ENCODE measurements around the gene CAMK1D.
"Not testable (repeated sequence)": the region's sequence is repeated elsewhere in the genome, so short reads cannot be mapped to it uniquely, and the experiment has no call there.

The CAMK1D gene

DNA sequence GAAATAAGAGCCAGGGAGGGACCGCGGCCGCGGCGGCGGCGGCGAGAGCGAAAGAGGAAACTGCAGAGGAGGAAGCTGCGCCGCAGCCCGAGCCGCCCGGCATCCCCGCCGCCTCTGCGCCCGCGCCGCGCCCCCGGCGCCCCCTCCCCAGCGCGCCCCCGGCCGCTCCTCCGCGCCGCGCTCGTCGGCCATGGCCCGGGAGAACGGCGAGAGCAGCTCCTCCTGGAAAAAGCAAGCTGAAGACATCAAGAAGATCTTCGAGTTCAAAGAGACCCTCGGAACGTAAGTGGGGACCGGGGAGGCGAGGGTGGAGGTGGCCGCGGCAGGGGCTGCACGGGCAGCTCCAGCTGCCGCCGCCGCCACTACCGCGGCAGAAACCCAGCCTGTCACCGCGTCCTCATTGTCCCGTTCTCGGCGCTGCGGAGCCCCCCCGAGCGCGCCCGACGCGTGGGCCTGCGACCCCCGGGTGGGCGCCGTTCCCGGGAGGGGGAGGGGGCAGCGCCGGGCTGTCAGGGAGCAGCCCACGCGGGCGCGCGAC lies 351 bp downstream of the CAMK1D start:
- Mint-ChIP-seq H3K36me3 (ENCODE audit: low read depth) (peaks cover 32% of the 10 kb centered on the region), H3K9me3 (no peaks in the 10 kb centered on the region)

DNA sequence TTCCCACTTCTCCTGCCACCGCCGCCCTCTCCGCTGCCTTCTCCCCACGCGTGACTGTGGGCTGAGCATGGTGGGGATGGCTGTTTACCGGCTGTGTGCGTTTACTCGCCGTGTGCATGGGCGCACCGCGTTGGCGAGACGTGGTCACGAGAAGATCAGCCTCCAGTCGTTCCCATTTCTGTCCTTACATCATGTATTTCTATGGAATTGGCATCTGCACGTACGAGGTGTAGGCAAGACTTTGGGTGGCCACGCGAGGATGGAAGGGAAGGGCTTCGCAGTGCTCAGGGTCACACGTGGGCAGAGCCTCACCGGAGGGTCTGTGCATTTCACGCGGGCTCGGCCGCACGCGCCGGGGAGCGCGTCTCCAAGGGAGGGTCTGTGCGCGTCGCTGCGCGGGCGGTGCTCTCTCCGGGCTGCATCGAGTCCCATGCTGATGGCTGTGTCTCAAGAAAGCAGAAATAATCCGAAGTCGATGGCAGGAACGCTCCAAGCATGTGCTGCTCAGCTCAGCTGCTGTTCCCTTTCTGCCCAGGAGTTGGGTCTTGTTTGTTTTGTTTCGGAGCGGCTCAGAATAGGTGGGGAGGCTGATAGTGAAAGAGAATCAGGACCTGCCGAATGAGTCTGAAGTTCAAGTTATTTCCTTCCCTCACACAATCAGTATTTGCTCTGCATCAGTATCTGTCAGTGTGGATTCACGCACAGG lies 973 bp downstream of the CAMK1D start:
- H3K27ac Mint-ChIP-seq = peak overlapping the region; percentile 97
- H3K4me1 Mint-ChIP-seq (ENCODE audit: low read depth) = peaks cover 61% of the 10 kb centered on the region
- peak overlapping the region; percentile 98 for H3K4me3 Mint-ChIP-seq
- H3K36me3 Mint-ChIP-seq (ENCODE audit: low read depth) = peaks cover 38% of the 10 kb centered on the region
- intact Hi-C loops (cut with micrococcal nuclease) = loop anchor here (2.0 to 10.0 kb wide), 2 partner anchors 86 to 304 kb away; no protein-coding TSS in a partner anchor
- no peaks in the 10 kb centered on the region for H3K9me3 Mint-ChIP-seq
- peaks cover 26% of the 10 kb centered on the region for H3K27me3 Mint-ChIP-seq

More for the DNA sequence above, 351 bp downstream of the CAMK1D start:
- intact Hi-C loops (cut with micrococcal nuclease) = loop anchor here (2.0 to 10.0 kb wide), 2 partner anchors 85 to 305 kb away; no protein-coding TSS in a partner anchor
- peaks cover 25% of the 10 kb centered on the region for H3K27me3 Mint-ChIP-seq
- peak overlapping the region; percentile 97 for H3K27ac Mint-ChIP-seq
- peaks cover 57% of the 10 kb centered on the region for H3K4me1 Mint-ChIP-seq (ENCODE audit: low read depth)
- peak overlapping the region; percentile 98 for H3K4me3 Mint-ChIP-seq

DNA sequence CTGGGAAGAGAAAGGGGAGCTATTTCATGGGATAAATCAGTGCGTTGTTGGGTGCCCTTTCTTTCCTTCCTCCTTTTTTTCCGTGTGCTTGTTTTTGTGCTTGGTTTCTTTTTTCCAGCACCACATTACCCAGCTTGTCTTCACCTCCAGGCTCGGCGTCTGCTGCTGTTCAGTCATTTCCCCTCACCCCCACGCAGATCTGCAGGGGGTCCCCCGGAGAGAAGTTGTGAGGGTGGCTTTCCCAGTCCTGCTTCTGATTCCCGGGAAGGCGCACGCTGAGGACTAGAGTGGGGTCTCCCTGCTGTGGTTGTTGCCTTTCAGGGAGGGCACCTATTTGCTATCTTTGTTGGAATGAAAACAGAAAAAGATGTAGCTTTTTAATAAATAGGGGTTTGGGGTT lies 1.6 kb downstream of the CAMK1D start:
- H3K36me3 Mint-ChIP-seq (ENCODE audit: low read depth) = peaks cover 44% of the 10 kb centered on the region
- peaks cover 65% of the 10 kb centered on the region for H3K4me1 Mint-ChIP-seq (ENCODE audit: low read depth)
- H3K27me3 Mint-ChIP-seq = peaks cover 26% of the 10 kb centered on the region
- intact Hi-C loops (cut with micrococcal nuclease) = loop anchor here (2.0 to 10.0 kb wide), 2 partner anchors 86 to 304 kb away; no protein-coding TSS in a partner anchor
- H3K4me3 Mint-ChIP-seq = peak overlapping the region; percentile 98
- peak overlapping the region; percentile 97 for H3K27ac Mint-ChIP-seq
- H3K9me3 Mint-ChIP-seq = no peaks in the 10 kb centered on the region

DNA sequence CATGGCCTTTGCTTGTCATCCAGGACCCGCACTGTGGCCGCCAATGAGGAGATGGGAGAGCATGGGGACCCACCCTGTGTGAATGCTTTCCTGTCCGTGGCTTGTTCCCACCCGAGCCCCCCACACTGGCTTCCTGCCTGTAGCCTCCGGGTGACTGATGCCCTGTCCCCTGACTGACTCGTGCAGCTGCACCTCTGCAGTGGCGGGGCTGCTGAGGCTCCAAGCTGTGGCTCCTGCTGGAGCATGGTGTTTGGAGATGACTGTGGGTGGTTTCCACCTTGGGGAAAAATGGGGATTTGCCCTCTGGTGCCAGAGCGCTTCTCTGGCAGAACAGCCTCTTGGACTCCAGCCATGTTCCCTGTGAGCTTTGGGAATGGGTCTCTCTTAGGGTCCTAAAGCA lies 2.1 kb downstream of the CAMK1D start:
- Mint-ChIP-seq H3K9me3 (no peaks in the 10 kb centered on the region), H3K4me1 (ENCODE audit: low read depth) (peaks cover 65% of the 10 kb centered on the region), H3K4me3 (peak overlapping the region; percentile 98), H3K27me3 (peaks cover 24% of the 10 kb centered on the region), H3K27ac (peak overlapping the region; percentile 21), H3K36me3 (ENCODE audit: low read depth) (peaks cover 49% of the 10 kb centered on the region)
- intact Hi-C loops (cut with micrococcal nuclease) = loop anchor here (2.0 to 10.0 kb wide), 2 partner anchors 87 to 303 kb away; no protein-coding TSS in a partner anchor

DNA sequence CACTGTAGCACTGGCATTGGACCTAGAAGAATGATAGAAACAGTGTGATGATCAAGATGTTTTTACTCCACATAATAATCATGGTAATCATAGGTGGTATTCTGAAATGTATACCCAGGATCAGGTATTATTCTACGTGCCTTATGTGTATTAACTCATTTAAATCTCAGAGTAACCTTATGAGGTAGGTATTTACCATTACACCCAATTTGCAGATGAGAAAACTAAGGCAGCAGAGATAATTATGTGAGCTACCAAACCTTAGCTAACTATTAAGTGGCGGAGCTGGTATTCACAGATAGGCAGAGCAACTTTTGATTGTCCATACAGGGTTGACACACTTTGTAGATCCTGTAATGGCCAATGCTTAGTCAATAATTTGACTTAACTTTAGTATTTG lies 2.5 kb downstream of the CAMK1D start:
- peaks cover 22% of the 10 kb centered on the region for H3K27me3 Mint-ChIP-seq
- H3K36me3 Mint-ChIP-seq (ENCODE audit: low read depth) = peaks cover 49% of the 10 kb centered on the region
- peak overlapping the region; percentile 21 for H3K27ac Mint-ChIP-seq
- H3K4me3 Mint-ChIP-seq = no peak overlapping the region
- peaks cover 62% of the 10 kb centered on the region for H3K4me1 Mint-ChIP-seq (ENCODE audit: low read depth)
- no peaks in the 10 kb centered on the region for H3K9me3 Mint-ChIP-seq
- intact Hi-C loops (cut with micrococcal nuclease) = loop anchor here (2.0 to 10.0 kb wide), 2 partner anchors 87 to 303 kb away; no protein-coding TSS in a partner anchor

DNA sequence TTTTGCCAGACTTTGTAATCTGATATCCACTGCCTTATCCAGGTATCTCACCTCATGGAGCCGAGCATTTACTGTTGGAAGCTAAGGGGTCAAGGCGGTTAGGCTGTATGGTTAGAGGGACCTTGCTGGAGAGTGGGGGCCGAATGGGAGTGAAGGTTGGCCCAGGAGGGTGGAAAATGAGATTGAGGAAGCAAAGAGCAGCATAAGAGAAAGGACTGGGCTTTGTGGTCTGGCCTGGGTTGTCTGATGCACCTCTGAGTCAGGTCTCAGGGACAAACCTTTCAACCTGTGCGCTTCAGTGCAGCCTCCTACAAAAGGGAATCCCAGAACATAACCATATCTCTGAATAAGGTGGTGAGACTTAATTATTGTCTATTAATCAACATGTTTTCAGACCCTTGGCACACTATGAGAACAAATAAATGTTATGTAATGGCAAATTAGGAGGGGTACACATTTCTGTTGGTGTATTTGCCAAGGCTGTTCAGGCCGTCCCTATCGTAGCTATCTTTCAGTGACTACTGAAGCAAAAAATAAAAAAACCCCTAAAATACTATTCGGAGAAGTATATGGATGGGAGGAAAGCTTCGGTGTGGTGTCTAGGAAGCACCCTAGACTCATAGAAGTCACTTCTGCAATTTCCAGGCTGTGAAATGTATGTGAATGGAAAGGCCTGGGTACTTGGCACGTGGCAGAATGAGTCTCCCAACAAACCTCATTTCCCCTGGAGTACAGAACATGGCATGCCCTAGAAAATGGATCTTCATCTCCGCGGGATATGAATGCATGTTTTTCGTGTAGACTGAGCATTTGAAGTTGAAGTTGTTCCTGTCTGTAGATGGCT lies 4.3 kb downstream of the CAMK1D start:
- no peak overlapping the region for H3K4me3 Mint-ChIP-seq
- H3K36me3 Mint-ChIP-seq (ENCODE audit: low read depth) = peaks cover 57% of the 10 kb centered on the region
- peaks cover 57% of the 10 kb centered on the region for H3K4me1 Mint-ChIP-seq (ENCODE audit: low read depth)
- peaks cover 15% of the 10 kb centered on the region for H3K27me3 Mint-ChIP-seq
- peak overlapping the region; percentile 56 for H3K27ac Mint-ChIP-seq
- no peaks in the 10 kb centered on the region for H3K9me3 Mint-ChIP-seq
- intact Hi-C loops (cut with micrococcal nuclease) = loop anchor here (10.0 kb wide), 1 partner anchor 301 kb away; no protein-coding TSS in a partner anchor

DNA sequence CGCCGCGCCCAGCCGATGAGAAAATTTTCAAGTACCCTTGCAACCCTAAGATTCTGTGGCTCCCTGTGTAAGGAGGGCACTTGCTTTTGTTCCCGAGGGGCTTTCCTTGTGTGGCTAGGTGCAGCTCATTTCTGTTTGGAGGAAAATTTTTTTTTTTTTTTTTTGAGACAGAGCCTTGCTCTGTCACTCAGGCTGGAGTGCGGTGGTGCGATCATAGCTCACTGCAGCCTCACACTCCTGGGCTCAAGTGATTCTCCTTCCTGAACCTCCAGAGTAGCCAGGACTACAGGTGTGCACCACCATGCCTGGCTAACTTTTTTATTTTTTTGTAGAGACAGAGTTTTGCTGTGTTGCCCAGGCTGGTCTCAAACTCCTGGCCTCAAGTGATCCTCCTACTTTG lies 5.3 kb downstream of the CAMK1D start:
- H3K27me3 Mint-ChIP-seq = peaks cover 15% of the 10 kb centered on the region
- peaks cover 65% of the 10 kb centered on the region for H3K4me1 Mint-ChIP-seq (ENCODE audit: low read depth)
- H3K9me3 Mint-ChIP-seq, H3K4me3 Mint-ChIP-seq, H3K27ac Mint-ChIP-seq: not testable (repeated sequence)
- intact Hi-C loops (cut with micrococcal nuclease) = loop anchor here (10.0 kb wide), 1 partner anchor 300 kb away; no protein-coding TSS in a partner anchor
- H3K36me3 Mint-ChIP-seq (ENCODE audit: low read depth) = peaks cover 57% of the 10 kb centered on the region

DNA sequence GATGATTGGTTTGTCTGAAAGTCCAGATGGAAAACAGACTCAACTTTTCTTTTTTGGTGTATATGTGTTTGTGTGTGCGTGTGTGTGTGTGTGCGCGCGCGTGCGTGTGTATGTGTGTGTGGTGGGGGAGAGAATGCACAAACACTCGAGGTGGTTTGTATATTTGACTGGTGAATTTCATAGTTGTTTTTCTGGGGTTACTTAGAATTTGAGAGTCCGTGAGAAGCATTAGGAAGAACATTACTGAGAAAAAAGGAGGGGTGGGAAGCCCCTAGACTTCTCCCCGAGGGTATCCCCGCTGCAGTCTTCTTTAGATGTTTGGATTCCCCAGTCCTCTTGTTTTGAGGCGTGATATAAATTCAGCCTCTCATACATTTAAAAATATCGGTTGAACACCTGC lies 6.0 kb downstream of the CAMK1D start:
- intact Hi-C loops (cut with micrococcal nuclease) = loop anchor here (10.0 kb wide), 1 partner anchor 299 kb away; no protein-coding TSS in a partner anchor
- Mint-ChIP-seq H3K27ac (no peak overlapping the region), H3K4me3 (no peak overlapping the region), H3K4me1 (ENCODE audit: low read depth) (peaks cover 65% of the 10 kb centered on the region), H3K27me3 (peaks cover 15% of the 10 kb centered on the region), H3K36me3 (ENCODE audit: low read depth) (peaks cover 51% of the 10 kb centered on the region), H3K9me3 (no peaks in the 10 kb centered on the region)

DNA sequence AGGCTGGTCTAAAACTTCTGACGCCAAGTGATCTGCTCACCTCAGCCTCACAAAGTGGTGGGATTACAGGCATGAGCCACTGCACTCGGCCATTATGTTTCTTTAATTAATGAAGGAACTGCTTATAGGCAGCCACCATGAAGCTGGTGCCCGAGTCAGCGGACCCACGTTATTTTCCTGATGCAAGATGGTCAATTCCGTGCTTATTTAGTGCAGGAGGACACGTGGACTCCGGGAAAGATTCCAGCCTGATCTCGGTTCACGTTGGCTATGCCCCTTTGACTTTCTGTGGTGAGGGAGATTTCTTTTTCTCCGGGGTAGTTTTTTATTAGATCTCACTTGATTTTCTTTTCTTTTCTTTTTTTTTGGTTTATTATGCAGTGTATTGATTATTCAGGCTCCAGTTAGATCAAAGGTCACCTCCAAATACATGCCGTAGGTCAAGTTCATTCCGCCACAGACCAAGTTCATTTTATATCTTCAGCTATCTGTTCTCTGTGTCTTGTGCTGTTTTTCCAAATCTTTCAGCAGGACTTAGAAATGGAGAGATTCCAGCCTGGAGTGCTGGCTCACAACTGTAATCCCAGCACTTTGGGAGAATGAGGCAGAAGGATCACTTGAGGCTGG lies 8.3 kb downstream of the CAMK1D start:
- peaks cover 68% of the 10 kb centered on the region for H3K4me1 Mint-ChIP-seq (ENCODE audit: low read depth)
- peaks cover 9% of the 10 kb centered on the region for H3K27me3 Mint-ChIP-seq
- intact Hi-C loops (cut with micrococcal nuclease) = loop anchor here (10.0 kb wide), 1 partner anchor 297 kb away; no protein-coding TSS in a partner anchor
- no peak overlapping the region for H3K4me3 Mint-ChIP-seq
- no peak overlapping the region for H3K27ac Mint-ChIP-seq
- H3K9me3 Mint-ChIP-seq = no peaks in the 10 kb centered on the region
- H3K36me3 Mint-ChIP-seq (ENCODE audit: low read depth) = peaks cover 44% of the 10 kb centered on the region

DNA sequence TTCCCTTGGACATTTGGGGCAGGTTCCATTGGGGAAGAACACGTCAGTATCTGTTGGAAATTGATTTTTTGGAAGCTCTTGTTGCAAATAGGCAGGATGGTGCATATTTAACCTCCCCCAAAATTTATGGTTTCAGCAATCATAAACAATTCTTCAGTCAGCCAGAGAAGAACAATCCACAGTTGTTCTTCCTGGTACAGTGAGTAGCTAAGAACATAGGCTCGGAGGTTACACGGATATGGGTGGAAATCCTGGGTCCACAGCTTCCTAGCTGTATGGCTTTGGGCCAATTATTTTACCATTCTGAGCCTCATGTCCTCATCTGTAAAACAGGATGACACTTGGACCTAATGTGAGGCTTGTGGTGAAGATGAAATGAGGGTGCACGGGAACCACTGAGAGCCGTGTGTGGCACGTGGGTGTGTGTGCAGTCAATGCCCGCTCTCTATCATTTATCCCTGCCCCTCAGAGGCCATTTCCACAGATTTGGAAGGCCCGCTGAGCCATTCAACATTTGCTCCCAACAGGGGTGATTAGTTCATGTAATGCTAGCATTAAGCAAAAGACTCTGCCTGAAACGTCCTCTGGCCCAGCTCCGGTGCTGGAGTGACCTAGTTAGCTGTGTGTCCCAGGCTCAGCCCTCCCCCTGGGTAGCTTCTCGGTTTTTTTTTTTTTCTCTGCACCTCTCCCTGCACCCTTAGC lies 9.7 kb downstream of the CAMK1D start:
- no peaks in the 10 kb centered on the region for H3K9me3 Mint-ChIP-seq
- H3K27me3 Mint-ChIP-seq = peaks cover 9% of the 10 kb centered on the region
- H3K4me1 Mint-ChIP-seq (ENCODE audit: low read depth) = peaks cover 54% of the 10 kb centered on the region
- peaks cover 41% of the 10 kb centered on the region for H3K36me3 Mint-ChIP-seq (ENCODE audit: low read depth)
- no peak overlapping the region for H3K4me3 Mint-ChIP-seq
- H3K27ac Mint-ChIP-seq = no peak overlapping the region
- intact Hi-C loops (cut with micrococcal nuclease) = loop anchor here (10.0 kb wide), 1 partner anchor 296 kb away; no protein-coding TSS in a partner anchor

DNA sequence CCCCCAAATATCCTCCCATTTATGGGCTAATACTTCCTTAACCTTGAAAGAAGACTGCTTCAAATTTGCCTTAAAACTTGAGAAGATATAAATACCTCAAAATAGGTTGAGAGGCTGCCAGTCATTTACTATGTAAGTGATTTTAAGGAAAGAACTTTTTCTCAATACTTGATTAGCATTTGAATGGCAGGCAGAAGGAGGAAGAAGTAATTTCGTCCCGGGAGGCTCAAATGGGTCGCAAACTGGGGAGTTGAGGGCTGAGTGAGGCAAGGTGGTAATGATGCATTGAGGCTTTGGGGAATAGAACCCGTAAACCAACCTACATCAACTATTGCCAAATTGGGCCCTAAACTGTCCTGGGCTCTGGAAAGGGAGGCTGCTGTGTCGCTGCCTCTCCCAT lies 11.1 kb downstream of the CAMK1D start:
- Mint-ChIP-seq H3K4me3 (no peak overlapping the region), H3K4me1 (ENCODE audit: low read depth) (peaks cover 43% of the 10 kb centered on the region), H3K27me3 (peaks cover 7% of the 10 kb centered on the region), H3K27ac (no peak overlapping the region), H3K9me3 (no peaks in the 10 kb centered on the region), H3K36me3 (ENCODE audit: low read depth) (peaks cover 36% of the 10 kb centered on the region)
- intact Hi-C loops (cut with micrococcal nuclease) = no loop called here

DNA sequence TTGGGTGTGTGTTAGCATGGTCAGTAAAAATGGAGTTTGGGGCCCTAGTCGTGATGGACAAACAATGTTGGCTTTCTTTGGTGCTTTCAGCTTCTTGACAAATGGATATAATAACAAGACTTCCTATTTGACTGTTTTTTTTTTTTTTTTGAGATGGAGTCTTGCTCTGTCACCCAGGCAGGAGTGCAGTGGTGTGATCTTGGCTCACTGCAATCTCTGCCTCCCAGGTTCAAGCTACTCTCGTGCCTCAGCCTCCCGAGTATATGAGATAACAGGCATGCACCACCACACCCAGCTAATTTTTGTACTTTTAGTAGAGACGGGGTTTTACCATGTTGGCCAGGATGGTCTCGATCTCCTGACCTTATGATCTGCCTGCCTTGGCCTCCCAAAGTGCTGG lies 11.8 kb downstream of the CAMK1D start:
- intact Hi-C loops (cut with micrococcal nuclease); H3K9me3 Mint-ChIP-seq; H3K4me3 Mint-ChIP-seq; H3K27ac Mint-ChIP-seq; H3K27me3 Mint-ChIP-seq: not testable (repeated sequence)
- H3K4me1 Mint-ChIP-seq (ENCODE audit: low read depth) = peaks cover 45% of the 10 kb centered on the region
- H3K36me3 Mint-ChIP-seq (ENCODE audit: low read depth) = peaks cover 35% of the 10 kb centered on the region

DNA sequence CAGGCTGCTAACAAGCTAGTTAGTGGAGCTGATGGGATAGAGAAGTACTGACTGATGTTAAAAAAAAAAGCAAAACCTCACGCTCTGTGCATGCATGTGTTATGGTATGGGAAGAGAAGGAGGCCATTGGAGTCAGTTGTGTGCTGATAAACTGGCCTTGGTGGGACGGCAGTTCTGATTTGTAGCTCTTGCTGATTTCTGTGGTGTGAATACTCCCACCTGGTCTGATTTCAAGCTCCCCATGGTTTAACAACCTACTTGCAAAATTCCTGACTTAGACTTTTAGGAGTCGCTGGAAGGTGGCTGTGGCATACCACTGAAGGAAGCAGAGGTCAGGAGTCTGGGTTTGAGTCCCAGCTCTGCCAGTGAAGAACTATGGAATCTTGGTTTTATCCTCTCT lies 15.2 kb downstream of the CAMK1D start:
- no peaks in the 10 kb centered on the region for H3K9me3 Mint-ChIP-seq
- H3K4me3 Mint-ChIP-seq = no peak overlapping the region
- intact Hi-C loops (cut with micrococcal nuclease) = no loop called here
- peaks cover 33% of the 10 kb centered on the region for H3K4me1 Mint-ChIP-seq (ENCODE audit: low read depth)
- no peak overlapping the region for H3K27ac Mint-ChIP-seq
- H3K36me3 Mint-ChIP-seq (ENCODE audit: low read depth) = peaks cover 37% of the 10 kb centered on the region
- H3K27me3 Mint-ChIP-seq = no peaks in the 10 kb centered on the region

Measured in dendritic cell treated with granulocyte-macrophage colony-stimulating factor and Interleukin-4, amounts not matched to agents 40 ng/mL and 50 ng/mL, for 4 days (primary cell).